Neural cell (in vitro differentiated cells): ENCODE data around the gene STX16. TPM values are rescaled to one million over a fixed set of nuclear protein-coding genes. Genes with fewer than 3 reads are reported as not detected.

Experiments
- H2AFZ ChIP-seq: fragments of 200-600, 300-800 bp; sonication (generic), shearing (Covaris generic); 2 replicates; pipeline ENCODE4 v1.6.0; 2014; ENCODE audit warnings: low read depth, mild to moderate bottlenecking, antibody characterized with exemption, low read length, moderate library complexity
- H3F3A ChIP-seq: fragments of 200-600 bp; shearing (Covaris generic); 2 replicates; pipeline ENCODE4 v1.6.1; 2016; ENCODE audit warnings: mild to moderate bottlenecking, moderate library complexity, mixed read lengths, antibody characterized with exemption, low read length; ENCODE audit not compliant: insufficient read depth, poor library complexity, severe bottlenecking
- H3K27ac ChIP-seq: fragments of 200-600, 300-800 bp; sonication (generic), shearing (Covaris generic); 2 replicates; pipeline ENCODE4 v1.5.1; 2014; ENCODE audit warnings: mild to moderate bottlenecking, low read length, moderate library complexity
- H3K27me3 ChIP-seq: fragments of 300-800, 200-600 bp; sonication (generic), shearing (Covaris generic); 2 replicates; pipeline ENCODE4 v1.6.0; 2014; ENCODE audit warnings: mild to moderate bottlenecking, low read depth, low read length, moderate library complexity; ENCODE audit not compliant: insufficient read depth
- H3K36me3 ChIP-seq: fragments of 300-800, 200-600 bp; sonication (generic), shearing (Covaris generic); 2 replicates; pipeline ENCODE4 v1.5.1; 2014; ENCODE audit warnings: mild to moderate bottlenecking, antibody characterized with exemption, low read length, moderate library complexity; ENCODE audit not compliant: insufficient read depth
- H3K4me2 ChIP-seq: fragments of 300-800, 200-600 bp; sonication (generic), shearing (Covaris generic); 2 replicates; pipeline ENCODE4 v1.6.0; 2014; ENCODE audit warnings: mild to moderate bottlenecking, low read length
- H3K4me3 ChIP-seq: fragments of 300-800, 200-600 bp; sonication (generic), shearing (Covaris generic); 2 replicates; pipeline ENCODE4 v1.5.1; 2014; ENCODE audit warnings: mild to moderate bottlenecking, low read length, moderate library complexity
- H3K79me2 ChIP-seq: fragments of 200-600 bp; shearing (Covaris generic); replicated peaks from 2 replicates; pipeline ENCODE4 v1.6.0; 2014; ENCODE audit warnings: mild to moderate bottlenecking, low read length, moderate library complexity; ENCODE audit not compliant: insufficient read depth
- H3K9ac ChIP-seq: fragments of 300-800, 200-600 bp; sonication (generic), shearing (Covaris generic); 2 replicates; pipeline ENCODE4 v1.6.1; 2016; ENCODE audit warnings: mild to moderate bottlenecking, low read length, mixed read lengths
- H3K9me2 ChIP-seq: fragments of 200-600 bp; shearing (Covaris generic); 2 replicates; pipeline ENCODE4 v1.6.1; 2016; ENCODE audit warnings: mild to moderate bottlenecking, low read length, mixed read lengths; ENCODE audit not compliant: insufficient read depth
- H3K9me3 ChIP-seq: fragments of 200-600, 300-800 bp; sonication (generic), shearing (Covaris generic); 2 replicates; pipeline ENCODE4 v1.6.1; 2016; ENCODE audit warnings: mild to moderate bottlenecking, mixed run types, low read length, moderate library complexity, mixed read lengths
- H4K20me1 ChIP-seq: fragments of 200-600 bp; shearing (Covaris generic); 2 replicates; pipeline ENCODE4 v1.6.1; 2016; ENCODE audit warnings: mild to moderate bottlenecking, mixed run types; ENCODE audit not compliant: insufficient read depth
- EP300 ChIP-seq: fragments of 450-650 bp; conservative IDR thresholded peaks from 2 replicates; pipeline ENCODE4 v1.6.1; 2014; ENCODE audit warnings: antibody characterized with exemption, mild to moderate bottlenecking, moderate library complexity; ENCODE audit not compliant: poor library complexity, severe bottlenecking
- EZH2 ChIP-seq: fragments of 200-600, 300-800 bp; shearing (Covaris generic), sonication (generic); IDR thresholded peaks from 2 replicates; pipeline ENCODE4 v1.6.1; 2014; ENCODE audit warnings: antibody characterized with exemption, low read length, borderline replicate concordance, mild to moderate bottlenecking; ENCODE audit not compliant: insufficient read depth, poor library complexity, severe bottlenecking
- MXI1 ChIP-seq: fragments of 450-650 bp; conservative IDR thresholded peaks from 2 replicates; pipeline ENCODE4 v1.6.1; 2014; ENCODE audit warnings: antibody characterized with exemption, mild to moderate bottlenecking; ENCODE audit not compliant: poor library complexity, severe bottlenecking
- POLR2AphosphoS5 ChIP-seq: IDR thresholded peaks from 2 replicates; pipeline ENCODE4 v1.6.1; 2012
- RAD21 ChIP-seq: fragments of 450-650 bp; conservative IDR thresholded peaks from 2 replicates; pipeline ENCODE4 v1.6.1; 2014; ENCODE audit warnings: antibody characterized with exemption, mild to moderate bottlenecking, moderate library complexity
- SMC3 ChIP-seq: fragments of 450-650 bp; conservative IDR thresholded peaks from 2 replicates; pipeline ENCODE4 v1.6.1; 2014; ENCODE audit warnings: antibody characterized with exemption, mild to moderate bottlenecking, moderate library complexity; ENCODE audit not compliant: poor library complexity
- TAF1 ChIP-seq: IDR thresholded peaks from 2 replicates; pipeline ENCODE4 v1.6.1; 2012; ENCODE audit warnings: low read depth
- polyA plus RNA-seq: library from polyadenylated mRNA; depleted of rRNA; stranded (reverse); fragments of >200 nt; gene quantifications from 2 replicates; pipeline ENCODE4 v1.2.3, GENCODE V29; 2014
- TF ChIP-seq, protein P1 (sequence below): fragments of 450-650 bp; IDR thresholded peaks from 2 replicates; pipeline ENCODE4 v1.5.1; 2014; ENCODE audit warnings: antibody characterized with exemption, mild to moderate bottlenecking, moderate library complexity; ENCODE audit not compliant: poor library complexity, severe bottlenecking
- TF ChIP-seq, protein P2 (sequence below): IDR thresholded peaks from 2 replicates; pipeline ENCODE4 v1.6.1; 2012; ENCODE audit warnings: borderline replicate concordance

Gene STX16
- polyA plus RNA-seq, 1 donor from 2014 or later, result 120 TPM

DNA sequence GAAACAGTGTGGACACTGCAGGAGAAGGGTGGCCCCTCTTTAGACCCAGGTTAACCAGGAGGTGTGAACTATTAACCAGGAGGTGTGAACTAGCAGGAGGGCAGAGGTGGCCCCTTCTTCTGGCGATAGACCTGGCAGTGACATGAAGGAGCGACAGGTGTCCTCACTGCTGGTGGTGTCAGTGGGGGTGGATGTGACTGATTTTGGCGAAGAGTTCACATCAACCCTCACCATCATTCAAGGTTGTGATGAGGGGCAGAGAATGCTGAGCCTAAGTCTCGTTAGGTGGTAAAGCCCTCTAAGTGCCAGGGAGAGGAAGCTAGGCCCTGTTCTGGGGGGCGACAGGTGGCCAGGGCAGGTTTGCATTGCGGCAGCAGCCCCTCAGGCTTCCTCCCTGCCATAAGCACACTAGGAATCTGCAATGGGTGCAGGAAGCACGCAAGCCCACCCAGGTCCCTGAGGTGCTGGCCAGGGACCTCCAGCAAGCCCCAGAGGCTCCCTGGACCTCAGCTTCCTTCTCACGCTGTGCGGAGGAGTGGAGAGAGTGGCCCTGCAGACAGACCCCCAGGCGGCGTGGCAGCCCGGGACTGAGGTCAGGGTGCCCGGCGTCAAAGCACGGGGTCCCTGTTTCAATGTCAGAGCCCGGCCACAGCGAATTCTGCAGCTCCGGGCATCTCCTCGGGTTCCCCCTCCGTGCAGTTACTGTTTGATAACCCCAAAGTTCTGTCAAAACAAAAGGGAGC lies 55.2 kb downstream of the STX16 start:
- no peak overlapping the region for H3K27ac ChIP-seq
- H3K4me2 ChIP-seq, result no peak overlapping the region
- H3F3A ChIP-seq, result no peaks in the 10 kb centered on the region
- H4K20me1 ChIP-seq, result no peaks in the 10 kb centered on the region
- H3K9me3 ChIP-seq, result no peaks in the 10 kb centered on the region
- H2AFZ ChIP-seq, result no peak overlapping the region
- H3K36me3 ChIP-seq, result peaks cover 5% of the 10 kb centered on the region
- H3K79me2 ChIP-seq, result no peaks in the 10 kb centered on the region
- TF ChIP-seq TAF1, result no peak
- TF ChIP-seq, protein P1, sequence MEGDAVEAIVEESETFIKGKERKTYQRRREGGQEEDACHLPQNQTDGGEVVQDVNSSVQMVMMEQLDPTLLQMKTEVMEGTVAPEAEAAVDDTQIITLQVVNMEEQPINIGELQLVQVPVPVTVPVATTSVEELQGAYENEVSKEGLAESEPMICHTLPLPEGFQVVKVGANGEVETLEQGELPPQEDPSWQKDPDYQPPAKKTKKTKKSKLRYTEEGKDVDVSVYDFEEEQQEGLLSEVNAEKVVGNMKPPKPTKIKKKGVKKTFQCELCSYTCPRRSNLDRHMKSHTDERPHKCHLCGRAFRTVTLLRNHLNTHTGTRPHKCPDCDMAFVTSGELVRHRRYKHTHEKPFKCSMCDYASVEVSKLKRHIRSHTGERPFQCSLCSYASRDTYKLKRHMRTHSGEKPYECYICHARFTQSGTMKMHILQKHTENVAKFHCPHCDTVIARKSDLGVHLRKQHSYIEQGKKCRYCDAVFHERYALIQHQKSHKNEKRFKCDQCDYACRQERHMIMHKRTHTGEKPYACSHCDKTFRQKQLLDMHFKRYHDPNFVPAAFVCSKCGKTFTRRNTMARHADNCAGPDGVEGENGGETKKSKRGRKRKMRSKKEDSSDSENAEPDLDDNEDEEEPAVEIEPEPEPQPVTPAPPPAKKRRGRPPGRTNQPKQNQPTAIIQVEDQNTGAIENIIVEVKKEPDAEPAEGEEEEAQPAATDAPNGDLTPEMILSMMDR, result no peak
- TF ChIP-seq SMC3, result no peak
- TF ChIP-seq MXI1, result no peak
- no peak for TF ChIP-seq POLR2AphosphoS5
- no peak for TF ChIP-seq EP300
- no peak for TF ChIP-seq RAD21
- TF ChIP-seq, protein P2, sequence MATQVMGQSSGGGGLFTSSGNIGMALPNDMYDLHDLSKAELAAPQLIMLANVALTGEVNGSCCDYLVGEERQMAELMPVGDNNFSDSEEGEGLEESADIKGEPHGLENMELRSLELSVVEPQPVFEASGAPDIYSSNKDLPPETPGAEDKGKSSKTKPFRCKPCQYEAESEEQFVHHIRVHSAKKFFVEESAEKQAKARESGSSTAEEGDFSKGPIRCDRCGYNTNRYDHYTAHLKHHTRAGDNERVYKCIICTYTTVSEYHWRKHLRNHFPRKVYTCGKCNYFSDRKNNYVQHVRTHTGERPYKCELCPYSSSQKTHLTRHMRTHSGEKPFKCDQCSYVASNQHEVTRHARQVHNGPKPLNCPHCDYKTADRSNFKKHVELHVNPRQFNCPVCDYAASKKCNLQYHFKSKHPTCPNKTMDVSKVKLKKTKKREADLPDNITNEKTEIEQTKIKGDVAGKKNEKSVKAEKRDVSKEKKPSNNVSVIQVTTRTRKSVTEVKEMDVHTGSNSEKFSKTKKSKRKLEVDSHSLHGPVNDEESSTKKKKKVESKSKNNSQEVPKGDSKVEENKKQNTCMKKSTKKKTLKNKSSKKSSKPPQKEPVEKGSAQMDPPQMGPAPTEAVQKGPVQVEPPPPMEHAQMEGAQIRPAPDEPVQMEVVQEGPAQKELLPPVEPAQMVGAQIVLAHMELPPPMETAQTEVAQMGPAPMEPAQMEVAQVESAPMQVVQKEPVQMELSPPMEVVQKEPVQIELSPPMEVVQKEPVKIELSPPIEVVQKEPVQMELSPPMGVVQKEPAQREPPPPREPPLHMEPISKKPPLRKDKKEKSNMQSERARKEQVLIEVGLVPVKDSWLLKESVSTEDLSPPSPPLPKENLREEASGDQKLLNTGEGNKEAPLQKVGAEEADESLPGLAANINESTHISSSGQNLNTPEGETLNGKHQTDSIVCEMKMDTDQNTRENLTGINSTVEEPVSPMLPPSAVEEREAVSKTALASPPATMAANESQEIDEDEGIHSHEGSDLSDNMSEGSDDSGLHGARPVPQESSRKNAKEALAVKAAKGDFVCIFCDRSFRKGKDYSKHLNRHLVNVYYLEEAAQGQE, result no peak
- no peak for TF ChIP-seq EZH2
- H3K4me3 ChIP-seq, result no peak overlapping the region
- no peak overlapping the region for H3K9ac ChIP-seq
- H3K9me2 ChIP-seq, result no peaks in the 10 kb centered on the region
- H3K27me3 ChIP-seq, result no peaks in the 10 kb centered on the region

DNA sequence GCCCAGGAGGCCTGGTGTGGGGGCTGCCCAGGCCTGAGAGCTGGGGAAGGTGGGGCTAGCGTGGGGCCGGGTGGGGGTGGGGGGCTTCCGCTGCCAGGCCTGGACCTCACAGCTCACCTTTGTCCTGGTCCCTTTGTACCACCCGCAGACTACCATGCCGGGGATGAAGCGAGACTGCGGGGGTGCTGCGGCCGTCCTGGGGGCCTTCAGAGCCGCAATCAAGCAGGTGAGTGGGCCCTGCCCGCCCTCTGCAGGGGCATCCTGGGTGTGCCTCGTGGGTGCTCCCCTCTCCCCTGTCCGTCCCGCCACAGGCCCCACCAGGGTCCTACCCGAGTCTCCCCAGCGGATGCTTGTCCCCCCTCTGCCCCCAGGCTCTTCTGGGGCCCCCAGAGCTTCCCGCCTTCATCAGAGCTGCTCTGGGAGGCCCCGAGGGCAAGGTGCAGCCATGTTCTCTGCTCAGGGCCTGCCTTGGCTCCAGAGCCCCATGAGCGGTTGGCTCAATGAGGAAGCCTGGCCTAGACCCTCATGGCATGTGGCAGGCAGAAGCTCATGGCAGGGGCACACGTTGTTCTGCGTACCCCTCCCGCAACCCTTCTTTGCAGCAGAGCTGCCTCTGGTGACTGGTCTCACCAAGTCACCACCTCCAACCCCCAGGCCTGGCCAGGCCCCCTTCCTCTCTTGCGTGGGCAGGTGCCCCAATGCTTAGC lies 56.0 kb downstream of the STX16 start:
- TF ChIP-seq TAF1, result no peak
- Histone ChIP-seq H3K4me3 (no peak overlapping the region), H3K9me3 (no peaks in the 10 kb centered on the region), H2AFZ (no peak overlapping the region), H4K20me1 (no peaks in the 10 kb centered on the region), H3K36me3 (peaks cover 5% of the 10 kb centered on the region), H3K9ac (no peak overlapping the region), H3F3A (no peaks in the 10 kb centered on the region), H3K27ac (no peak overlapping the region), H3K9me2 (no peaks in the 10 kb centered on the region), H3K27me3 (no peaks in the 10 kb centered on the region), H3K79me2 (no peaks in the 10 kb centered on the region), H3K4me2 (no peak overlapping the region)
